ENCODE measurements around the gene MPEG1.

MPEG1 gene

GRCh38 chr11:59175091-59175501 lies 37.6 kb downstream of the MPEG1 start:
- TF ChIP-seq ZNF274 (IDR thresholded peaks at IDR 0.05; ENCODE audit: low read depth, low read length), result no peak
- no peak overlapping the region; the same call in 1 of the 2 replicates for H3K4me3 ChIP-seq (ENCODE audit: low read length)

GRCh38 chr11:59174664-59175033 lies 38.1 kb downstream of the MPEG1 start:
- no peak for TF ChIP-seq ZNF274 (IDR thresholded peaks at IDR 0.05; ENCODE audit: low read depth, low read length)
- H3K4me3 ChIP-seq (ENCODE audit: low read length), result peak overlapping the region; percentile 2; the same call in 1 of the 2 replicates

- no peak for TF ChIP-seq ZNF274 (IDR thresholded peaks at IDR 0.05; ENCODE audit: low read depth, low read length)
- peak overlapping the region; percentile 80; the same call in 1 of the 2 replicates for H3K4me3 ChIP-seq (ENCODE audit: low read length)
Observed at GRCh38 chr11:59173964-59174663, 38.6 kb downstream of the MPEG1 start.

DNA sequence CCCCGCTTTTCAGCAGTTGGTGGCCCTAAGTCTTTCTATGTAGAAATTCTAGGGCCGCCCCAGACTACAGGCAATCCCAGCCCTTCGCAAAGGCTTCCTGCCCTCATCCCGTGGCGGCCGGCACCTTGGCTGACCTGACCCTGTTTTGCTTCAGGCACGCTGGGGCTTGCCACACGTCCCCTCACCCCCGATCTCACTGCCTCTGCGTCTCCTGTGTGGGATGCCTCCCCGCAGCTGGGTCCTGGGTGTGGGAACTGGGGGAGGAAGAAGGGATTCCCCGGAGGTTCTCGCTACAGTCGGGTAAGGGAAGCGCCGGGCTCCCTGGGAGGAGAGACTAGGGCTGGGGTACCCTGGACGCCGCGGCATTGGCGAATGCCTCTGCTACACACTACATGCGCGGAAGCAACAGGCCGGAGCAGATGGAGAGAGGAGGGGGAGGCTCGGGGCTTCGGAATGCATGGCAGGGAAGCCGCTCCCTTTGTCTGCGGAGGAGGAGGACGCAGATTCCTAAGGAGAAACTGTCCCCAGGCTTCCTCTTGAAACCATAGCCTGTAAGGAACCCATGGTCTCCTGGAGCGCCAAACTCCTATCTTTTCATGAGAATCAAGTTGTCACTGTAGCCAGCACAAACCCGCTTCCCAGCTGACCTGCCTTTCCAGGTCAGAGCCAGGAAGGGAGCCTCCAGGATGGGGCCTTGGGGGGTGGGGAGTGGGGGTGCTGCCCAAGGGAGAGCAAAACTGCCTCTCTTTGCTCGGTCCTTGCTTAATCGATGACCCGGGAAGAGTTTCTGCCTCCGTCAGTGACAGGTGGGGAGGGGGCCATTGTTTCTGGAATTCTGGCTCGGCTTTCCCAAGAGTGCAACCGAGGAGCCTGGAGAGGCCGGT lies 39.4 kb downstream of the MPEG1 start:
- TF ChIP-seq ZNF274 (IDR thresholded peaks at IDR 0.05; ENCODE audit: low read depth, low read length), result no peak
- H3K4me3 ChIP-seq (ENCODE audit: low read length), result peak overlapping the region; percentile 80

- H3K4me3 ChIP-seq (ENCODE audit: low read length), result peak overlapping the region; percentile 80
- TF ChIP-seq ZNF274 (IDR thresholded peaks at IDR 0.05; ENCODE audit: low read depth, low read length), result no peak
Observed at GRCh38 chr11:59172345-59173079, 40.2 kb downstream of the MPEG1 start.

- peak within 1 kb of the TSS; percentile 80 for H3K4me3 ChIP-seq (ENCODE audit: low read length)
- no peak for TF ChIP-seq ZNF274 (IDR thresholded peaks at IDR 0.05; ENCODE audit: low read depth, low read length)
Observed at GRCh38 chr11:59171508-59172322, 41.0 kb downstream of the MPEG1 start, which contains the start of gene DTX4. Gene DTX4, plus strand, starts transcription at chr11:59172132. Its CDS starts 464 bp downstream, at chr11:59172596.

DNA sequence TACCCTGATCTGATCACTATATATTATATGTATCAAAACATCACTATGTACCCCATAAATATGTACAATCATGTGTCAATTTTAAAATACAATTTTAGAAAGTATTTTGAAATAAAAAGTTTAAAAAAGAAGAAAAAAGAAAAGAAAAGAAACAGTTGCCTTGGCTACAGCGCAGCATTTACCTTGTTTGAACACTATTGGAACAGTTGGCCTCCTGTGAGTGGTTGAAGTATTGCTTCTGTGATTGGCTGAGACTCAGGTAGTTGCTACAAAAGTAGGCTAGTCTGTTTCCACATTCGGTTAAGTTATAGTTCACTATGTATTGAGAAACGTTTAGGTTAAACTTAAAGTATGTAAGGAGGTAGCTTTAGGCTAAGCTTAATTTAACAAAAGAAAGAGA lies 48.7 kb downstream of the MPEG1 start:
- TF ChIP-seq ZNF274 (IDR thresholded peaks at IDR 0.05; ENCODE audit: low read depth, low read length), result no peak
- no peak overlapping the region for H3K4me3 ChIP-seq (ENCODE audit: low read length)
